GM18861 (cell line): ENCODE measurements around the gene ABL1.
A peak's percentile ranks its signal among the peaks of the same experiment; 100 is the strongest.

Experiments
- ATAC-seq: cut with Tn5 transposase; IDR thresholded peaks from one replicate; pipeline ENCODE4 v1.9.1; 2021; ENCODE audit not compliant: unreplicated experiment

The ABL1 gene

GRCh38 chr9:130824643-130825350 lies 10.3 kb upstream of the ABL1 start:
- no peak for ATAC-seq

- no peak for ATAC-seq
Observed at GRCh38 chr9:130825351-130825651, 9.8 kb upstream of the ABL1 start.

GRCh38 chr9:130825809-130826208 lies 9.2 kb upstream of the ABL1 start:
- ATAC-seq = no peak

- ATAC-seq = no peak
Observed at GRCh38 chr9:130829762-130830161, 5.3 kb upstream of the ABL1 start.

GRCh38 chr9:130830231-130830760 lies 4.8 kb upstream of the ABL1 start:
- no peak for ATAC-seq

GRCh38 chr9:130831077-130831476 lies 4.0 kb upstream of the ABL1 start:
- no peak for ATAC-seq

GRCh38 chr9:130833031-130833990 lies 1.7 kb upstream of the ABL1 start:
- no peak for ATAC-seq

- ATAC-seq = peak; percentile 11
Observed at GRCh38 chr9:130835441-130836298, 616 bp downstream of the ABL1 start.

GRCh38 chr9:130837002-130837511 lies 2.0 kb downstream of the ABL1 start:
- ATAC-seq = no peak

- ATAC-seq = no peak
Observed at GRCh38 chr9:130837643-130838042, 2.6 kb downstream of the ABL1 start.

GRCh38 chr9:130839132-130840111 lies 4.4 kb downstream of the ABL1 start:
- no peak for ATAC-seq

GRCh38 chr9:130842545-130842944 lies 7.5 kb downstream of the ABL1 start:
- no peak for ATAC-seq

- ATAC-seq = no peak
Observed at GRCh38 chr9:130843049-130843908, 8.2 kb downstream of the ABL1 start.

- ATAC-seq = no peak
Observed at GRCh38 chr9:130844044-130844451, 9.0 kb downstream of the ABL1 start.

- no peak for ATAC-seq
Observed at GRCh38 chr9:130845254-130845653, 10.2 kb downstream of the ABL1 start.

- ATAC-seq = no peak
Observed at GRCh38 chr9:130845901-130846481, 10.9 kb downstream of the ABL1 start.

- no peak for ATAC-seq
Observed at GRCh38 chr9:130846487-130847305, 11.6 kb downstream of the ABL1 start.
